C4-2B (cell line): ENCODE results near the gene MROH2B.

Experiments used
- H3K27ac ChIP-seq: fragments of 450-650 bp; 2 replicates; pipeline ENCODE4 v1.5.1; 2017
- ZFX ChIP-seq: fragments of 450-650 bp; IDR thresholded peaks from 2 replicates; pipeline ENCODE4 v1.6.1; 2017
- TF ChIP-seq, protein P1 (sequence below): fragments of 450-650 bp; conservative IDR thresholded peaks from 2 replicates; pipeline ENCODE4 v1.5.1; 2017; ENCODE audit warnings: mild to moderate bottlenecking

The MROH2B gene

DNA sequence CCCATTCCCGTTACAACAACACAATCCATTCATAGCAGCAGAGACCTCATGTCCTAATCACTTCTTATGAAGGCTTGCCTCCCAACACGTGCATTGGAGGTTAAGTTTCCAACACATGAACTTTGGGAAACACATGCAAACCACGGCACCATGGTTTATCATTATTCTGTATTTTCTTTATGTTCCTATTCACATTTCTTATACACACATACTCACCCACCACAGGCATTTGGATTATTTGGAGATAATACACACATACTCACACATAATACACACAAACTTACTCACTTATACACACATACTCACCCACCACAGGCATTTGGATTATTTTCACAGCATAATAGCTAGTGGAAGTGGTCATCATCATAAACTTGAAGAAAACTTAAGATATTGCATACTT lies 86.3 kb downstream of the MROH2B start:
- TF ChIP-seq ZFX, result no peak
- TF ChIP-seq, protein P1, sequence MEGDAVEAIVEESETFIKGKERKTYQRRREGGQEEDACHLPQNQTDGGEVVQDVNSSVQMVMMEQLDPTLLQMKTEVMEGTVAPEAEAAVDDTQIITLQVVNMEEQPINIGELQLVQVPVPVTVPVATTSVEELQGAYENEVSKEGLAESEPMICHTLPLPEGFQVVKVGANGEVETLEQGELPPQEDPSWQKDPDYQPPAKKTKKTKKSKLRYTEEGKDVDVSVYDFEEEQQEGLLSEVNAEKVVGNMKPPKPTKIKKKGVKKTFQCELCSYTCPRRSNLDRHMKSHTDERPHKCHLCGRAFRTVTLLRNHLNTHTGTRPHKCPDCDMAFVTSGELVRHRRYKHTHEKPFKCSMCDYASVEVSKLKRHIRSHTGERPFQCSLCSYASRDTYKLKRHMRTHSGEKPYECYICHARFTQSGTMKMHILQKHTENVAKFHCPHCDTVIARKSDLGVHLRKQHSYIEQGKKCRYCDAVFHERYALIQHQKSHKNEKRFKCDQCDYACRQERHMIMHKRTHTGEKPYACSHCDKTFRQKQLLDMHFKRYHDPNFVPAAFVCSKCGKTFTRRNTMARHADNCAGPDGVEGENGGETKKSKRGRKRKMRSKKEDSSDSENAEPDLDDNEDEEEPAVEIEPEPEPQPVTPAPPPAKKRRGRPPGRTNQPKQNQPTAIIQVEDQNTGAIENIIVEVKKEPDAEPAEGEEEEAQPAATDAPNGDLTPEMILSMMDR, result no peak
- H3K27ac ChIP-seq, result no peak overlapping the region

DNA sequence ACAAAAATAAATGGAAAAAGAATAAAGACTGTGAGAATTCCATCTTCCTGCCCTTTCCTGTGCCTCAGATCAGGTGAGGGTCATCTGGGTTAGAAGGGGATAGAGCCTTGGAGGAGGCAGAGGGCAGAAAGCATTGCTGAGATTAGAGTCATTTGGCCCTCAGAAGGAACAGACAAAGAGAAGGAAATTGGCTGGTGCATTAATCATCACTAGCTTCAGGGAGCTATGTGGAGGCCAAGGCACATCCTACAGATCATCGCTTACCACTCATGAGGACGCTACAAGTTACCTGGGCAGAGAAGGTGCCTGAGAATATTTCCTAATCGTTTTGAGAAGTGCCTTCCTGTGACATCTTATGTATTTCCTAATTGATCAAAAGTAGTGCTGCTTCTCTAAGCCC lies 87.4 kb downstream of the MROH2B start:
- TF ChIP-seq, protein P1, result no peak
- TF ChIP-seq ZFX, result no peak
- H3K27ac ChIP-seq, result no peak overlapping the region

DNA sequence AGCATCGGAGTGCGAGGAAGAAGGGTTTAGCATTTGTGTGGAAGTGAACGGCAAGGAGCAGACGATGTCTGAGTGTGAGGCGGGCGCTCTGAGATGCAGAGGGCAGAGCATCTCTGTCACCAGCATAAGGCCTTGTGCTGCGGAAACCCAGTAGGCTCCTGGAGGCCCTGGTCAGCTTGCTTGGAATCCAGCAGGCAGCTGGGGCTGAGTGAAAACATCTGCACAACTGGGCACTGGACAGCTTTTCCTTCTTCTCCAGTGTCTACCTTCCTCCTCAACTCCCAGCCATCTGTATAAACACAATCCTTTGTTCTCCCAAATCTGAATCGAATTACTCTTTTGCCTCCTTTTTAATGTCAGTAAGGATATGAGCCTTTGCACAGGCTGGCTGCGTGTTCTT lies 89.7 kb downstream of the MROH2B start:
- no peak overlapping the region for H3K27ac ChIP-seq
- TF ChIP-seq, protein P1, result no peak
- no peak for TF ChIP-seq ZFX

DNA sequence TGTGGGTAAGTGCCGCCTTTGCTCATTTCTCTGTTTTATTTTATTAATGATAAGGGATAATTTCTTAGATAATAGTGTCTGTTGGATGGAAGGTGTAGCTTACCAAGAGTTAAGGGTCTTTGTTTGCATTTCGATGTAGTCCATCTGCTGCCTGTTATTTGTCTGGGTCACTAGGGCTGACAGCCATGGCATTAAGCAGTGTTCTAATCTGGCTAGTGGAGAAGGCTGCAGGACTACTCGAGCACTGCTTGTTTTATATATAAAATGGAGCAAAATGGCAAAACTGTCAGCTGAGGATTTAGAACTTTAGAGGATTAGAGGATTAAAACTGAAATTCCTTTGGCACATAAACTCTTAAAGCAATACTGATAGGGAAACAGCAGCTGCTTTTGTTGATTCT lies 94.3 kb downstream of the MROH2B start:
- H3K27ac ChIP-seq, result no peak overlapping the region
- TF ChIP-seq ZFX, result no peak
- TF ChIP-seq, protein P1, result no peak

DNA sequence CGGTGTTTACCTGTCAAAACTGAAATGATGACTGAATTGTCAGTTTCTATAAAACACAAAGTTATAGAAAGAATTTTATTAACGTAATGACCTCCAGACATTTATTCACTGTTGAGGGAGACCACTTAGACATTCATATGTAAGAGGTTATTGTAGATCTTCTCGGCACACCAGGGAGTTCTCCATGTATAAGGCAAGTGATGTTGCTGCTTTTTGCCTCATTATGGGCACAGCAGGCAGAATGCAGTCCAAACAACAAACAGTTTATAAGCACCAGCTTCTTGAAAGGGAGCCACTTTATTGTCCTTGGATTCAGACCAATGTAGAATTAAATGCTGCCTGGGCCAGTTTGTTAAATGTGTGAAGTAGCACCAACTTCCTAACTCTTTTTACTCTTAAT lies 95.1 kb downstream of the MROH2B start:
- TF ChIP-seq ZFX, result no peak
- TF ChIP-seq, protein P1, result no peak
- H3K27ac ChIP-seq, result no peak overlapping the region

DNA sequence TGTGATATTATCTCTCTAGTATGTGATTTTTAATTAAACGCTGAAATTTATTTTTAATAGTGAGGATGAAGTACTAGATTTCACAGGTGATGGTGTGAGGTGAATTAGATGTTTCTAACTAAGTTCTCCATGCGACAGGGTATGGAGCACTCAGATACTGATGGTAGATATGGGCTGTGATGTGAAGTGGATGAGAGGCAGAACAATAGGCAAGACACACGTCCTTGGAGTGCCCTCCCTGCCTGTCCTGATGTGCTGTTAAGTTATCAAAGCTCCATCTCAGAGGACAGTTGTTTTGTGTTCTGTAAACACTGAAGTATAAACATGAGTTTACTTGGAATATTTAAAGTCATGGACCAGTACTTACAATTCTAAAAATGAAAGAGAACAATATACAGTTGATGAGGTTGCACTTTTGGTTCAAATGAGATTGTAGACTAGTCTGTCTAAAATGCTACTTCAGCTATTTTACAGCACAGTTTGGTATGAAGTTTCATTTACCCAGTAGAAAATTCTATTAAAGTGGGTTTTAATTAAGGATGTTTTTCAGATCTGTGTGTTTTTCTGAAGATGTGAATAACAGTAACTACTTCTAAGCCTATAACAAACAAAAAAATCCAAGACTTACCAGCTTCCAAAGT lies 97.7 kb downstream of the MROH2B start:
- no peak overlapping the region for H3K27ac ChIP-seq

DNA sequence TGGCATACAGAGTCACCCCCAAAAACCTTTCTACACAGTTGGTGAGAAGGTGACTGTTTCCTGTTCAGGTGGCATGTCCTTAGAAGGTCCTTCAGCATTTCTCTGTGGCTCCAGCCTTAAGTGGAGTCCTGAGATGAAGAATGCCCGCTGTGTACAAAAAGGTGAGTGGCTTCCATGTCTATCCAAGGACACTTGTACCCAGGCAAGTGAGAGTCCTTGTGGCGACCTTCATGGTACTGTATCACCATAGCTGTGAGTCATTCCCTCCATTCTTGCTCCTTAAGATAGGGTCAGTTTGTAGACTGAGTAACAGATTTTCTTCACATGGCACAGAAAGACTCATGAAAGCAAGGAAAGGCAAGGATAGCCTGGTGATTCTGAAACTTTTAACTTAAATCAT lies 98.7 kb downstream of the MROH2B start:
- no peak overlapping the region for H3K27ac ChIP-seq
- no peak for TF ChIP-seq ZFX
- TF ChIP-seq, protein P1, result no peak

More for the DNA sequence above, 97.7 kb downstream of the MROH2B start:
- no peak for TF ChIP-seq ZFX
- TF ChIP-seq, protein P1, result no peak
